Keratinocyte (primary cell): ENCODE measurements around the gene TMX1.

Experiments
- EZH2 ChIP-seq: IDR thresholded peaks from one replicate; pipeline ENCODE4 v1.6.1; 2012; ENCODE audit warnings: inconsistent platforms, mild to moderate bottlenecking, low read length, moderate library complexity
- TF ChIP-seq, protein P1 (sequence below), 3 experiments: IDR thresholded peaks in 1 of 3; conservative IDR thresholded peaks in 1 of 3; optimal IDR thresholded peaks in 1 of 3; 2 replicates in 2 of 3; 3 replicates in 1 of 3; pipeline versions ENCODE3 to v1.5.1; 2011; ENCODE audit warnings: low read length in 3 of 3, mild to moderate bottlenecking in 3 of 3, moderate library complexity in 2 of 3, control low read depth in 1 of 3, inconsistent platforms in 1 of 3; ENCODE audit not compliant: insufficient read depth in 2 of 3; ENCODE audit errors: extremely low read depth in 1 of 3

DNA sequence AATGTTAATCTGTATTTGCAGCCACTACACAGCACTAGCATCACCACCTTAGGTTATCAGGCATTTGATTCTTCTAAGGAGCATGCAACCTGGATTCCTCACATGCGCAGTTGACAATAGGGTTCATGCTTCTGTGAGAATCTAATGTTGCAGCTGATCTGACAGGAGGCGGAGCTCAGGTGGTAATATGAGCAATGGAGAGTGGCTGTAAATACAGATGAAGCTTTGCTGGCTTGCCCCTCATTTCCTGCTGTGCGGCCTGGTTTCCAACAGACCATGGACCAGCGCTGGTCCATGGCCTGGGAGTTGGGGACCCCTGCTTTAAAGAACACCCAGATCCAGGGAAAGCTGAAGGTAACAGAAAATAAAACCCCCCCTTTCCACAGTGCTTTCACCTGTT is 51.0 kb downstream of the TMX1 start:
- TF ChIP-seq EZH2: no peak
- TF ChIP-seq, protein P1, sequence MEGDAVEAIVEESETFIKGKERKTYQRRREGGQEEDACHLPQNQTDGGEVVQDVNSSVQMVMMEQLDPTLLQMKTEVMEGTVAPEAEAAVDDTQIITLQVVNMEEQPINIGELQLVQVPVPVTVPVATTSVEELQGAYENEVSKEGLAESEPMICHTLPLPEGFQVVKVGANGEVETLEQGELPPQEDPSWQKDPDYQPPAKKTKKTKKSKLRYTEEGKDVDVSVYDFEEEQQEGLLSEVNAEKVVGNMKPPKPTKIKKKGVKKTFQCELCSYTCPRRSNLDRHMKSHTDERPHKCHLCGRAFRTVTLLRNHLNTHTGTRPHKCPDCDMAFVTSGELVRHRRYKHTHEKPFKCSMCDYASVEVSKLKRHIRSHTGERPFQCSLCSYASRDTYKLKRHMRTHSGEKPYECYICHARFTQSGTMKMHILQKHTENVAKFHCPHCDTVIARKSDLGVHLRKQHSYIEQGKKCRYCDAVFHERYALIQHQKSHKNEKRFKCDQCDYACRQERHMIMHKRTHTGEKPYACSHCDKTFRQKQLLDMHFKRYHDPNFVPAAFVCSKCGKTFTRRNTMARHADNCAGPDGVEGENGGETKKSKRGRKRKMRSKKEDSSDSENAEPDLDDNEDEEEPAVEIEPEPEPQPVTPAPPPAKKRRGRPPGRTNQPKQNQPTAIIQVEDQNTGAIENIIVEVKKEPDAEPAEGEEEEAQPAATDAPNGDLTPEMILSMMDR (optimal IDR thresholded peaks at IDR 0.05 in 1 of 3, IDR thresholded peaks at IDR 0.05 in 1 of 3, conservative IDR thresholded peaks at IDR 0.05 in 1 of 3; ENCODE audit: extremely low read depth in 1 of 3, insufficient read depth in 2 of 3, low read length in 3 of 3): no peak
